ENCODE results near the gene PKHD1.

The PKHD1 gene

DNA sequence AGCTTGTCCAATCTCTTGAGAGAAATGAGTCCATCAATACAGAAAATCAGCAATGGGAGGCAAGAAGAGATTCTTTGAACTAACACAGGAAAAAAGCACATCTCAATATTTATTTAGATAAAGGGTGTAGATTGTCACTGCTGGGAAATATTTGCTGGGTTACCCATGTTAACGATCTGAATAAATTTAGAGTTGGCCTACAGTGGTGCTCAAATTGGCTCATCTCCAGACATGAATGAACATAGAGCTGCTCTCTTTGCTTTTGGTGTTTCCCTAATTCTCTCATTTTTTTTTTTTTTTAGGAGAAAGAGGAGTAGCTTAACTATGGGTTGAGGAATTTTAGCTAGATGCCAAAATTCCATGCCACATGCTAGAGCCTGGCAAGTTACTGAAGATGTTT, 471.2 kb downstream of the PKHD1 start:
- DNase-seq (ENCODE audit: low read depth): no peak

GRCh38 chr6:51614725-51615124, 472.7 kb downstream of the PKHD1 start:
- DNase-seq (ENCODE audit: low read depth): no peak

- DNase-seq (ENCODE audit: low read depth): no peak
Observed at GRCh38 chr6:51613558-51613957, 473.9 kb downstream of the PKHD1 start.

- no peak for DNase-seq (ENCODE audit: low read depth)
Observed at GRCh38 chr6:51608932-51609331, 478.5 kb downstream of the PKHD1 start.

DNA sequence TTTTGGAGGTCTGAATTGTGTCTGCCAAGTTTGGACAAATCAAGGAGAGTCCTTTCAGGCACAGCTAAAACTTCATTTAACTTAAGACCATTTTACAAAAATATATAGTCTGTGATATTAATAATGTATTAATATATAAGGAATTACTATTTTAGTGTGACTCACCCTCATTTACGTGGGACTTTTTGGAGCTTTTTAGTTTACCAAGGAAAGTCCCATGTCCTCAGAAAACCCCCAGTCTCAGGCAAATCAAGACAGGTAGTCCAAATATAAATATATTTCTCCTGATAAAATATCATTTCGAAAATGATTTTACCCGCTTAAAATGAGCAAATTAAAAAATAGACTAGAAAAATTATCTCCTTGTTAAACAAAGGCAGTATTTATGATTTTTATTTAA, 479.0 kb downstream of the PKHD1 start:
- DNase-seq (ENCODE audit: low read depth): no peak

GRCh38 chr6:51600514-51600913, 486.9 kb downstream of the PKHD1 start:
- no peak for DNase-seq (ENCODE audit: low read depth)

DNA sequence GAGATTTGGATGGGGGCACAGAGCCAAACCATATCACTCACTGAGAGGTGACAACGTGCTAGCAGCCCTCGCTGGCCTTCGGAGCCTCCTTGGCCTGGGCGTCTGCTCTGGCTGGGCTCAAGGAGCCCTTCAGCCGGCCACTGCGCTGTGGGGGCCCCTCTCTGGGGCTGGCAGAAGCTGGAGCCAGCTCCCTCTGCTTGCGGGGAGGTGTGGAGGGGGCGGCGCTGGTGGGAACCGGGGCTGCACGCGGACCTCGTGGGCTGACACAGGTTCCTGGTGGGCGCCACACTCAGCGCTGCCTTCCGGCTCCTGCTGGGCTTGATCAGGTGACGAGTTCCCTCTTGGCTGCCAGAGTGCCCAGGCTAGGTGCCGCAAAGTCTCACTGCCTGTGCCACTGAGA, 489.2 kb downstream of the PKHD1 start:
- DNase-seq (ENCODE audit: low read depth): no peak

DNA sequence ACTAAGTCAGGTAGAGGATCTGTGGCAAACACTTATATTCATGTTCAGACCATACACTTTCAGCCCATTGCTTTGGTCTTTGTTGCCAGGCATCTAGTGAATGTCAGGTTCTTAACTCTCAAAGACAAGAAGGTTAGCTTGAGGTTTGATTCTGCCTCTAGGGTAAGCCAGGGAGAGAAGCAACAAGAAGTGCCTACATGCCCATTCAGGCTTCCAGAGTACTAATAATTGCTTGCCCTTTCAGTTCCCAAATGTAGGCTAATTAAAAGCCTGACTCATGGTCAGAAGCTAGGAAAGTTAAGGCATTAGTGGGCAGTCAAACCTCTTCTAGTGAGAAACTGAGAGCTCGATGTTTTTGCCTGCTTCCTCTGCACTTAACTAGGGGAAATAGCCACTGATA, 492.4 kb downstream of the PKHD1 start:
- no peak for DNase-seq (ENCODE audit: low read depth)

DNA sequence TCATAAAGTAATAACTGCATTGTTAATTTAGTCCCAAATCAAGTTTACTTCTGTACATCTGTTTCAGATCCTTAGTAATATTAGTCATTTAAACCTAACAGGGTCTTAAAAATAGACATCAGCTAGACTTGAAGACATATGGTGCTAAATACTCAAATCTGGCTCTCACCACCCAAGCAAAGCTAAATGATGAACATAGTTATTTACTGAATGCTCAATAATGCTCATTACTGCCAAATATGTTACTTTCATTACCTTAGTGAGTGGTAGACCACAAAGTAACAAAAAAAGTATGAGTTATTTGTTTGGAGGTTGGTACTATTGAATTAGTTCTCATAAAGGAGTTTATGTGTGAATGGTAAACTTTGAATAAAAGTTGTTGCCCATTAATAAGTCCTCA, 502.1 kb downstream of the PKHD1 start:
- no peak for DNase-seq (ENCODE audit: low read depth)

- no peak for DNase-seq (ENCODE audit: low read depth)
Observed at GRCh38 chr6:51584163-51584562, 503.2 kb downstream of the PKHD1 start.

- DNase-seq (ENCODE audit: low read depth): no peak
Observed at GRCh38 chr6:51578994-51579393, 508.4 kb downstream of the PKHD1 start.

- DNase-seq (ENCODE audit: low read depth): no peak
Observed at GRCh38 chr6:51578362-51578761, 509.1 kb downstream of the PKHD1 start.

DNA sequence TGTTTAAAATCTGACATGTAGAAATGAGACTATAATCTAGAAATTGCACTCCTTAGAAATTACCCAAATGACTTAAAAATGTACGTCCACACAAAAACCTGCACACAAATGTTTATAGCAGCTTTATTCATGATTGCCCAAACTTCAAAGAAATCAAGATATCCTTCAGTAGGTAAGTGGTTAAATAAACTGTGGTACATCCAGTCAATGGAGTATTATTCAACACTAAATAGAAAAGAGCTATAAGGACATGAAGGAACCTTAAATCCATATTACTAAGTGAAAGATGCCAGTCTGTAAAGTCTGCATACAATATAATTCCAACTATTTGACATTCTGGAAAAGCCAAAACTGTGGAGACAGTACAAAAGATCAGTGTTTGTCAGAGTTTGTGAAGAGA, 513.4 kb downstream of the PKHD1 start:
- no peak for DNase-seq (ENCODE audit: low read depth)

- no peak for DNase-seq (ENCODE audit: low read depth)
Observed at GRCh38 chr6:51571168-51571567, 516.2 kb downstream of the PKHD1 start.

DNA sequence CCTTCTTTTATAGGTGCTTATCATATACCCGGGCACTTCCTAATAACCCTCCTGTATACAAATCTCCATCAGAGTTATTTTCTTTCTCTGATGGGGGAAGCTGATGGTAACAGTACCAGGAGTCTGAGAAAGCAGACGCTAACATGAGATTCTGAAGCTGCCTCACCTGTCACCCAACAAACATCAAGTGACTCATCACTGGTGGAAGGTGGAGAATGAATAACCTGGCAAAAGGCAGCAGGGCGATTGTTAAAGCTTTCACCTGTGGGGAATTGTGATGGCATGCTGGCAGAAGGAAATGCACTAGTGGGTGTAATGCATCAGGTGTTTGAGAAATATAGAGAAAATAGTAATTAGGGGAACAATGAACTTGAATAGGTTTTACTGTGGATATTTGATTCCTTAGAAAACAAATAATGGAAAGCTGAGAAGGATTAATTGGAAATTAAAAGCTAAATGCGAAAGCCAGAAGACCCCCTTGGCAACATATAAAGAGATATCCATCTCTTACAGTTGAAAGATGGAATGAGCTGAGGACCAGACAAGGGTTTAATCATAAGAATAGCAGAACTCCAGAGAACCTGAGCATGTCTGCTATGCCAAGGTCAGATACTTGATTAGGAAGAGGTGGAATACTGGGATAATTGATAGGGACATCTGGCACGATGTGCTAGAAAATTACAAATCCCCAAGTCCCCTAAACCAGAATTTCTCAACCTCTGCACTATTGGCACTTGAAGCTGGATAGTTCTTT, 517.1 kb downstream of the PKHD1 start:
- DNase-seq (ENCODE audit: low read depth): no peak

DNA sequence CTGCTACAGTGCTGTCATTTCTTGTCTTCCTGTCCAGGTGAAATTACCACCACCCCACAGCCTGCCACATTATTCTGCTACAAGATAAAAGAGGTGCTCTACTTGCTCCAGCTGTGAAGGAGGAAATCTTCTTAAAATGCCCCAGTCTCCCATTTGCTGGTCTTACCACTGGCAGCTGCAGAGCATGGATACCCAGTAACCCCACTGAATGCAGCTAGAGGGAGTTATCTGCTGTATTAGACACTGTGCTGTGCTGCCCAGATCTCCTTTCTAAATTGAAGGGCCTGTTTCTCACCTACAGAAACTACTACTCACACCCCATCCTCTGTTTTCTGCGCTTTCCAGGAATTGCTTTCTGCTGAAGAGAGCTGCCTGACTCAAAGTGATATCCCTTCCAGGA, 517.8 kb downstream of the PKHD1 start:
- DNase-seq (ENCODE audit: low read depth): no peak

DNA sequence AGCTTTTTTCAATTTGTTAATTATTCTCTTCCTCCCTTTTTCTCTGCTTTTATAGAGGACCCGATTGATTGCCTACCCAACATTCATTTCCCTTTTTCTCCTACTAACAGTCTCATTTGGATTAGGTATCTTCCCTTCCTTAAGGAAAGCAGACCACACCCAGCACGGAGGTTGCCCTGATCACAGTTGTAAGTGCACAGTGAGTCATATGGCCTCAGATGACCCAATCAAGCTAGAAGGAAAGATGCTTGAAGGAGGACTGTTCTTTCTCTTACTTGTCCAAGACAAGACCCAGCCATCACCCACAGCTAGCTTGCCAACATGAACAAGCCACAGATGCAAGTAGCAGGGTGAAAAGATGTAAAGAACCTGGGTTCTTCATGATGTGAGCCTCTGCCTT, 518.6 kb downstream of the PKHD1 start:
- DNase-seq (ENCODE audit: low read depth): no peak

DNA sequence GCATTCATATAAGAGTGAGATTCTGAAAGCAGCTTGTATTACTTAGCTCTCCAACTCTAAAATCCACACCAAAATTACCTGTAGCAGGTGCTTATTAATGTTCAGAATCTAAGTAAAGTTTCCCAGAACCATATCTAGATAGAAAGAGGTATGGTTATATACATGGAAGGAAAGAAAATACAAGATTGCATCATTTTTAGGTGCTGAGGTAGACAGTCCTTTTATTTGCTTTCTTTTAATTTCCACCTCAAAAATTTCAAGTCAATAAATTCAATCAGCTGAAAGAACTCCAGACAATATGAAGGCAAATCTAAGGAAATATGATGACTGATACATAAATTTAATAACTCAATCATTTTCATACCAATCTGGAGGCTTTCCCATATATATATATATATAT, 521.9 kb downstream of the PKHD1 start:
- DNase-seq (ENCODE audit: low read depth): no peak

Measured in stimulated activated CD8-positive, alpha-beta memory T cell treated with anti-CD3 and anti-CD28 coated beads, Interleukin-12 subunit alpha, Interleukin-12 subunit beta, amount 100 ng/mL, for 4 hours (primary cell).